NAMALWA (cell line): ENCODE data around the gene PSEN1.

Experiments
- DNase-seq: peaks from one replicate; pipeline ENCODE4 v3.0.0-alpha.2; 2015; ENCODE audit warnings: low spot score

The PSEN1 gene

DNA sequence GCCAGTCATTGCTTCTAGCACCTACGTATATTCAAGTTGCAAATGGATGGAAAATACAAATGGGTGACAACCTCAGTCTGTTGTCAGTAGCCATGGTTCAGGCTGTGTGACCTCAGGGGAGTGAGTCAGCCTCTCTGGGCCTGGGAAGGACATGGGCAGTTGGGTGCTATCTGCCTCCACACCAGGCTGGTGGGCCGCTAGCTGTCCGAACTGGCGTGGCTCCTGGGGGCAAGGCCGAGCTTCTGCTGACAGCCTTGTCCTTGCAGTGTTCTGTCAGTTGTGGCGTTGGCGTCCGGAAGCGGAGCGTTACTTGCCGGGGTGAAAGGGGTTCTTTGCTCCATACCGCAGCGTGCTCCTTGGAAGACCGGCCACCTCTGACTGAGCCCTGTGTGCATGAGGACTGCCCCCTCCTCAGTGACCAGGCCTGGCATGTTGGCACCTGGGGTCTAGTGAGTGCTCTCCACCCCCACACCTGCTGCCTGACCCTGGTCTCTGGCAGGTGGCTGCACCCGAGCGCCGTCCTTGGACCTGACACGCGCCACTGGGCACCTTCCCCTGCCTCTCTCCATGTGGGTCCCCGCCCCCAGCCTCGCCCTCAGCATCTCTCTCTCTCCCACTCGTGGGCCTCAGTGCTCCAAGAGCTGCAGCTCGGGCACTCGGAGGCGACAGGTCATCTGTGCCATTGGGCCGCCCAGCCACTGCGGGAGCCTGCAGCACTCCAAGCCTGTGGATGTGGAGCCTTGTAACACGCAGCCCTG, 118.1 kb downstream of the PSEN1 start:
- no peak for DNase-seq

DNA sequence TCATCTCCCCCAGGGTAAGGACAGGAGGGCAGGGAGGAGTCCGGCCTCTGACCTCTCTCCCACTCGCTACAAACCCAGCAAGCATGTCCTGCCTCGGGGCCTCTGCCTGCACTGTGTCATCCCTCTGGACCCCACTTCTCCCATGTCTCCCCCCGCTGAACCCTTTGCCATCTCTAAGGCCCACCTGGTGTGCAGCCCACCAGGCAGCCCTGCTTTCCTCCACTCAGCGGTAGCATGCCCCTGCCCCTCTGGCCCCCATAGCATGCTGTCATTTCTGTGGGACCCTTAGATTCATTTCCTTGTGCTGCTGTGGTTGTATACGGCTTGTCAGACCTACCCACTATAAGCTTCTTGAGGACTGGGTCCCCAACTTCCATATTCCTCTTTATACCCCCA, 118.7 kb downstream of the PSEN1 start:
- DNase-seq, result no peak

DNA sequence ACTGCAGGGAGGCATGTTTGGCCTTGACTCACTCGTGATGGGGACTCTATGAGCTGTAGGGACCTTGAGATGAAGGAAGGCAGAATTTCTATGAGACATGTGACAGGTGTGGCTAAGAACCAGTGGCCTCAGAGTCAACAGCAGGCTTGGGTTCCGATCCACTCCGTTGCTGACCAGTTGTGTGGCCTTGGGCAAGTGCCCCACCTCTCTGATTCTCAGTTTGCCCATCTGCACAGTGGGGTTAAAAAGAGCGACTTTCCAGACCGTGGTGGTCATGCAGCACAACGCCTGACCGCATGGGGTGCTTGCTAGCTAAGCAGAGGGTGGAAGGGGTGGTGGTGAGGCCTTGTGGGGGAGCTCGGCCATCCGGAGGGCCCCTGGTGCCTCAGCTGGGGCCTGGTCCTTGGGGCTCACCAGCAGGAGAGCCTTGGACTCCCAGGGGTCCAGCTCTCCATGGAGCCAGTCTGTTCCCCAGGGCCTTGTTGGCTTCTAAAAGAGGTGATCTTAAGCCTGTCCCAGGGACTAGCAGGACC, 119.5 kb downstream of the PSEN1 start:
- DNase-seq, result no peak

DNA sequence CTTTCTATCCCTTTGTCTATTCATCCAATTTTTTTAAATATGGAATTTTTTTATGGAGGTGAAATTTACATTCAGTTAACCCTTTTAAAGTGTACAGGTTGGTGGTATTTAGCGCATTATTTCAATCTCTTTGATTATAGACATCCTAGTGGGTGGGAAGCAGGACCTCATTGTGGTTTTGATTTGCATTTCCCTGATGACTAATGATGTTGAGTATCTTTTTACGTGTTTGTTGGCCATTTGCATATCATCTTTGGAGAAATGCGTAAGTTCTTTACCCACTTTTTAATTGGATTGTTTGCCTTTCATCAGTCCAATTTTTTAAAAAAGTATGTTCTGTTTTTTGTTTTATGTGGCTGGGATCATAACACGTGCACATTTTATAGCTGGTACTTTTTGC, 121.8 kb downstream of the PSEN1 start:
- no peak for DNase-seq

GRCh38 chr14:73258845-73259611, 122.7 kb downstream of the PSEN1 start:
- no peak for DNase-seq

DNA sequence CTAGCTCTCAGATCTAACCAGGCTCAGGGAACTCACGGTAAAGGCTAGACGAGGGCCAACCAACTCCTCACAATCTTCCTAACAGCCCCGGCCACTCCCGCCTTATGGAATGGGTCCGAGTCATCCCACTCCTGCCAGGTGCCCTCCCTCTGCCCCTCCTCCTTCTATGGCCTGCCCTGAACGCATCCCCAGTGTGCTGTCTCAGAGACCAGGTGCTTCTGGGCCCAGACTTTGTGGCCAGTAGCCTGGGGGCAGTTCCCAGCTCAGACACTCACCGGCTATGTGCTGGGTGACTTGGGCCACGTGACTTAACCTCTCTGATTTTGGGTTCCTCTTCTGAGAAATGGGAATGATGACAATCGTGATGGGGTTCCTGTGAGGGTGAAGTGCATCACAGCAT, 123.5 kb downstream of the PSEN1 start:
- no peak for DNase-seq

DNA sequence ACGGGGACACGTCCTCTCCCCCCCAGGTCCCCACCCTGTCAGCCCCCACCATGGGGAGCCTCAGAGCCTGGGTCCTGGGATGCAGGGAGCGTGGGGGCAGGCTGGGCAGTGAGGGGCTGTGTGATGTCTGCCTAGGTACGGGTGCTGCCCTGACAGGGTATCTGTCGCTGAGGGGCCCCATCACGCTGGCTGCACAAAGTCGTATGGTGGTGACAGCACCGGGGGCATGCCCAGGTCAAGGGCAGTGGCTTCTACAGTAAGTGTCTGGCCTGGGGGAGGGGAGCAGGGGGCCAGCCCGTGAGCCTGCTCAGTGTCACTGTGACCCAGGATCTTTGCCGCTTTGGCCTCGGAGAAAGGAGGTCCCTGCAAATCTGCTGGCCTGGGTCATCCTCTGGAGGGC, 124.3 kb downstream of the PSEN1 start:
- no peak for DNase-seq

GRCh38 chr14:73261075-73261474, 124.8 kb downstream of the PSEN1 start:
- no peak for DNase-seq

GRCh38 chr14:73261520-73262426, 125.5 kb downstream of the PSEN1 start:
- DNase-seq, result no peak

DNA sequence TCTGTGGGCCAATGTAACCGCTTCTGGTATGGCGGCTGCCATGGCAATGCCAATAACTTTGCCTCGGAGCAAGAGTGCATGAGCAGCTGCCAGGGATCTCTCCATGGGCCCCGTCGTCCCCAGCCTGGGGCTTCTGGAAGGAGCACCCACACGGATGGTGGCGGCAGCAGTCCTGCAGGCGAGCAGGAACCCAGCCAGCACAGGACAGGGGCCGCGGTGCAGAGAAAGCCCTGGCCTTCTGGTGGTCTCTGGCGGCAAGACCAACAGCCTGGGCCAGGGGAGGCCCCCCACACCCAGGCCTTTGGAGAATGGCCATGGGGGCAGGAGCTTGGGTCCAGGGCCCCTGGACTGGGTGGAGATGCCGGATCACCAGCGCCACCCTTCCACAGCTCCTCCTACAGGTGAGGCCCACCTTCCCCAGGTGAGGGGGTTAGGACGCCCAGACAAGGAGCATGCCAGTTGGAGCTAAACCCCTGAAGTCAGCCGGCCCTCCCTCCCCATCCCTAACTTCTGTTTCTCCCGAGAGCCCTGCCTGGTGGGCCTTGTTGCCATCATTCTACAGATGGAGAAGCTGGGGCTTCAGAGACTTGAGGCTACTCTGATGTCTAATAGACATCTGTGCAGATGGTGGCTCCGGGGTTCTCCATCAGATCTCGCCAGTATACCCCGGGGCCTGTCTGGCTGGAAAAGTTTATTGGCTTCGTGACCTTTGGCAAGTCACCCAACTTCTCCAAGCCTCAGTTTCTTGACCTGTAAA, 126.3 kb downstream of the PSEN1 start:
- DNase-seq, result no peak

DNA sequence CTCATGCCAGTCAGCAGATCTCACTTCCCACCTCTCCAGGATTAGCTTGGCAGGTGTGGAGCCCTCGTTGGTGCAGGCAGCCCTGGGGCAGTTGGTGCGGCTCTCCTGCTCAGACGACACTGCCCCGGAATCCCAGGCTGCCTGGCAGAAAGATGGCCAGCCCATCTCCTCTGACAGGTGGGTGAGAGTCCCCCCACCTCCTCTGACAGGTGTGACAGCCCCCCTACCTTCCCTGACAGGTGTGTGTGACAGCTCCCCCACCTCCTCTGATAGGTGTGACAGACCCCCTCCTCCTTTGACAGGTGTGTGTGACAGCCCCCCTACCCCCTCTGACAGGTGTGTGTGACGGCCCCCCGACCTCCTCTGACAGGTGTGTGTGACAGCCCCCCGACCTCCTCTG, 127.3 kb downstream of the PSEN1 start:
- DNase-seq, result no peak

GRCh38 chr14:73264080-73264884, 128.0 kb downstream of the PSEN1 start:
- DNase-seq, result no peak

- no peak for DNase-seq
These were observed 128.8 kb downstream of the PSEN1 start for GRCh38 chr14:73264885-73265720.

DNA sequence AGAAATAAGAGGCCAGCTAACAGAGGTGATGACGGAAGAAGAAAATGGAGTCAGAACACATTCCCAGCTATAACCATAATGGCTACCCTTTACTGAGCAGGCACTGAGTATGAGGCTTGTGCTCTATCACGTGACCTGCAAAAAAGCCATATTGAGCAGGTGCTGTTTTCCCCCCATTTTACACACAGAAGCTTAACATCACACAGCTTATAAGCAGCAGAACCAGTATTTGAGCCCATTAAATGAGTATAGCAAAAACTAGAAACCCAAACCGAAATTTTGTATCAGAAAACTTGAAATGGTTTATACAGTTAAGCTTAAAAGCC, 129.4 kb downstream of the PSEN1 start:
- no peak for DNase-seq

GRCh38 chr14:73266317-73266716, 130.0 kb downstream of the PSEN1 start:
- DNase-seq, result no peak

GRCh38 chr14:73267474-73267873, 131.2 kb downstream of the PSEN1 start:
- DNase-seq, result no peak

DNA sequence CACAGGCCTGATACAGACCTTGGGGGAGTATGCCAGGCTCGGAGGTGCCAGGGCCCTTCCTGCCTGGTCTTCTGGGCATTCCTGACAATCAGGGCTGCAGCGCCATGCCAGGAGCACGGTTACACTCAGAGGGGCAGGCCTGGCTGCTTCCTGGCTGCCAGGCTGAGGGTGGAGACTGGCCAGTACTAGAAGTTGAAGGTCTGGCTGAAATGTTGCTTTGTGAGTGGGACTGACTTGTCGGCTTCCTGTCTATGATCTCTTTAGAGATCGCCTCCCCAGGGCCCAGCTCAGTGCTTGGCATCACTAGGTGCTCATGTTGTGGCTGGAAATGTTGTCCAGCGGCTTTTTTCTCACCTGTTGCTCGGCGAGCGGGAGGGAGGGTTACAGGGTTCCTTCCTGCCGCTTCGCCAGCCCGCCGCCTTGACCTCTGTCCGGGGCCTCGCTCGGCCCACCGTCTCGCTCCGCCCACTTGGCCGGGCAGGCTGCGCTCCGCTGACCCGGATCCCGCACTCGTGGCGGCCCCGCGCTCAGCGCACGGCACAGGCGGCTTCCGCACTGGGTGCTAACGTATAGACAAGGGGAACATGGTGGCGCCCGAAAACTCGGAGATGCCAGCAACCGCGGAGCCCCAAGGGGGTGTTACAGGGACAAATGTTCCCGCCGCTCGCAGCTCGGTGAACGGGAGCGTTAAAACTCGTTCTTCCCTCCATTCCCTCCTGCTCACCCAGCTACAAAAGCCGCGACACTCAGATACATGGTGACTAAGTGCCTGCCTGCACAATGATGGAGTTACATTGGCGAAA, 133.6 kb downstream of the PSEN1 start:
- no peak for DNase-seq

DNA sequence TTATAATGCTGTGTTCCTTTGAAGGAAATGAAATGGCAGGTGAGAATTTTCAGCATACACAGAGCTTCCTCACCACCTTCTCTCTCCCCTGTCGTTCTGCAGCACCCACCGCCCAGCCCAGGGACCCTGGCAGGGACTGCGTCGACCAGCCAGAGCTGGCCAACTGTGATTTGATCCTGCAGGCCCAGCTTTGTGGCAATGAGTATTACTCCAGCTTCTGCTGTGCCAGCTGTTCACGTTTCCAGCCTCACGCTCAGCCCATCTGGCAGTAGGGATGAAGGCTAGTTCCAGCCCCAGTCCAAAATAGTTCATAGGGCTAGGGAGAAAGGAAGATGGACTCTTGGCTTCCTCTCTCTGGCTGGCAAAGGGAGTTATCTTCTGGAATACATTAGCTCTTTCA, 136.1 kb downstream of the PSEN1 start:
- no peak for DNase-seq
